ENCODE measurements around the gene CCDC181. TPM values are rescaled to one million over a fixed set of nuclear protein-coding genes. Genes with fewer than 3 reads are reported as not detected.

Gene CCDC181
- total RNA-seq, 1 donor, result 0.36 TPM

DNA sequence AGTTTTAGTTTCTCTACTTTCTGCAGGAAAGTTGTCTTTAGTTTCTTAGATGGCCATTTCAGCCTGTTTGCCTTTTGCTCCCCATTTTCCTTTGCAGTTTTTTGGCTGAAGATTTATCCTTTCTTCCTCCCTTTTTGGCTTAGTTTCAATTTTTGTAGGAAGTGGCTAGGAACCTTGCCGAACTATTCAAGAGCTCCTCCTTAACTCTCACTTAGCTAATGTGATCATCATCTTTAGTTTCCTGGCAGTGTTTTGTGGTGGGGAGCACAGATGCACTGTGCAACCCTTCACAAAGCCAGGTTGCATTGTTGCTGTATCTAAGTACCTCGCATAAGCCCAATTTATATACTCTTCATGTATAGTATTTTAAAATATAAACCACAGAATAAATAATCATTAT, 28.8 kb upstream of the CCDC181 start:
- no peak for DNase-seq (ENCODE audit: insufficient read length, low spot score, missing footprints)
- Histone ChIP-seq H3K27me3 (ENCODE audit: insufficient read depth, low read length) (no peaks in the 10 kb centered on the region), H4K20me1 (ENCODE audit: insufficient read depth, low read length) (no peaks in the 10 kb centered on the region), H2AFZ (ENCODE audit: low read length) (no peak overlapping the region), H3K4me1 (ENCODE audit: insufficient read depth, low read length) (peaks cover 4% of the 10 kb centered on the region), H3K79me2 (ENCODE audit: insufficient read depth, low read length) (no peaks in the 10 kb centered on the region), H3K36me3 (ENCODE audit: insufficient read depth, low read length) (no peaks in the 10 kb centered on the region), H3K4me3 (ENCODE audit: insufficient read depth, low read length) (no peak overlapping the region), H3K27ac (ENCODE audit: low read depth, low read length) (no peak overlapping the region), H3K4me2 (ENCODE audit: insufficient read depth, low read length) (no peak overlapping the region), H3K9me3 (ENCODE audit: low read depth, low read length) (no peaks in the 10 kb centered on the region)
- TF ChIP-seq, protein P1, sequence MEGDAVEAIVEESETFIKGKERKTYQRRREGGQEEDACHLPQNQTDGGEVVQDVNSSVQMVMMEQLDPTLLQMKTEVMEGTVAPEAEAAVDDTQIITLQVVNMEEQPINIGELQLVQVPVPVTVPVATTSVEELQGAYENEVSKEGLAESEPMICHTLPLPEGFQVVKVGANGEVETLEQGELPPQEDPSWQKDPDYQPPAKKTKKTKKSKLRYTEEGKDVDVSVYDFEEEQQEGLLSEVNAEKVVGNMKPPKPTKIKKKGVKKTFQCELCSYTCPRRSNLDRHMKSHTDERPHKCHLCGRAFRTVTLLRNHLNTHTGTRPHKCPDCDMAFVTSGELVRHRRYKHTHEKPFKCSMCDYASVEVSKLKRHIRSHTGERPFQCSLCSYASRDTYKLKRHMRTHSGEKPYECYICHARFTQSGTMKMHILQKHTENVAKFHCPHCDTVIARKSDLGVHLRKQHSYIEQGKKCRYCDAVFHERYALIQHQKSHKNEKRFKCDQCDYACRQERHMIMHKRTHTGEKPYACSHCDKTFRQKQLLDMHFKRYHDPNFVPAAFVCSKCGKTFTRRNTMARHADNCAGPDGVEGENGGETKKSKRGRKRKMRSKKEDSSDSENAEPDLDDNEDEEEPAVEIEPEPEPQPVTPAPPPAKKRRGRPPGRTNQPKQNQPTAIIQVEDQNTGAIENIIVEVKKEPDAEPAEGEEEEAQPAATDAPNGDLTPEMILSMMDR (IDR thresholded peaks at IDR 0.05; ENCODE audit: extremely low read depth, low read depth, low read length), result no peak

DNA sequence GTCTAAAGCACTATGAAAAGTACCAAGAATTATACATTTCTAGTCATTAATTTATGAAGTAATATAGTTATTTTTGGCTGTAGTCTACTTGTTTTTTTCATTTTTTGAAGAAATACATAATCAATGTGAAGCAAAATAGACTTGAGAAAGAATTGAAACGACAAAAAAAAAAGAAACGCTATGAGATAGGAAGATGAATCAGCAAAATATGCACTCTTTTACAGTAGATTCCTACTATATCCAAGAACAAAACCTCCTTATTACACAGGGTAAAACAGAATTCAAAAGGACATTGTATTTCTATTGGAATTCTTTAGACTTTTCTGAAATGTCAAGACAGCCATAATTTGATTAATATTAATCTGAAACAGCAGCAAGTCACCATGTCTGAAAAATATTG, 25.6 kb upstream of the CCDC181 start:
- TF ChIP-seq, protein P1 (IDR thresholded peaks at IDR 0.05; ENCODE audit: extremely low read depth, low read depth, low read length), result no peak
- Histone ChIP-seq H3K27ac (ENCODE audit: low read depth, low read length) (no peak overlapping the region), H4K20me1 (ENCODE audit: insufficient read depth, low read length) (no peaks in the 10 kb centered on the region), H3K4me1 (ENCODE audit: insufficient read depth, low read length) (no peaks in the 10 kb centered on the region), H3K4me3 (ENCODE audit: insufficient read depth, low read length) (no peak overlapping the region), H3K9me3 (ENCODE audit: low read depth, low read length) (no peaks in the 10 kb centered on the region), H3K4me2 (ENCODE audit: insufficient read depth, low read length) (no peak overlapping the region), H2AFZ (ENCODE audit: low read length) (no peak overlapping the region), H3K79me2 (ENCODE audit: insufficient read depth, low read length) (no peaks in the 10 kb centered on the region), H3K27me3 (ENCODE audit: insufficient read depth, low read length) (no peaks in the 10 kb centered on the region), H3K36me3 (ENCODE audit: insufficient read depth, low read length) (no peaks in the 10 kb centered on the region)
- no peak for DNase-seq (ENCODE audit: insufficient read length, low spot score, missing footprints)

DNA sequence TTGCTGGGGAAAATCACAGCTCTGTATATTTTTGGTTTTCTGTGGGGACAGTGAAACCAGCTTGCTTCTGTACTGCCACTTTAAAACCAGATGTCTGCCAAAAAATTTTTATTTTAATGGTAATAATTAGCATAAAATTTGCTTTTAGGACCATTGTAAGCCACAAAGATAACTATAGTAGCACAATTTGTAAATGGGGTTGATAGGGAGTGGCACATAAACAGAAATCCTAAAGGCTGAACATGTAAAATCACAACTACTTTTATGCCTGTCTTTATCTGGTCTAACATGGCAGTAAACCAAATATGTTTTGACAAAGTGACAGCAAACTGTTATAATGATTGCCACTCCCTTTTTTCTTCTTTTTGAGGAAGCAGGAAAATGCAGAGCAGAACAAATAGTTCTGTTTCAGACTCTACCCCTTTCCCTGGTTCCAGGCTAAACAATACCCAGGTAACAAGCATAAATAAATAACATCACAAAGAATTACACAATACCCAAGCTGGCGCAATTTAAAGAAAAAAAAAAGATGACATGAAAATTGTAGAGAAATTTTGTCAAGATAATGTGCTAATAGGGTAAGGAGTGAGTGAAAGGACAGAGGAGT, 24.0 kb upstream of the CCDC181 start:
- Histone ChIP-seq H3K4me2 (ENCODE audit: insufficient read depth, low read length) (no peak overlapping the region), H2AFZ (ENCODE audit: low read length) (no peak overlapping the region), H3K27ac (ENCODE audit: low read depth, low read length) (no peak overlapping the region), H3K9me3 (ENCODE audit: low read depth, low read length) (no peaks in the 10 kb centered on the region), H3K4me1 (ENCODE audit: insufficient read depth, low read length) (no peaks in the 10 kb centered on the region), H3K27me3 (ENCODE audit: insufficient read depth, low read length) (no peaks in the 10 kb centered on the region), H3K36me3 (ENCODE audit: insufficient read depth, low read length) (no peaks in the 10 kb centered on the region), H3K79me2 (ENCODE audit: insufficient read depth, low read length) (no peaks in the 10 kb centered on the region), H4K20me1 (ENCODE audit: insufficient read depth, low read length) (no peaks in the 10 kb centered on the region), H3K4me3 (ENCODE audit: insufficient read depth, low read length) (no peak overlapping the region)
- no peak for DNase-seq (ENCODE audit: insufficient read length, low spot score, missing footprints)
- TF ChIP-seq, protein P1 (IDR thresholded peaks at IDR 0.05; ENCODE audit: extremely low read depth, low read depth, low read length), result no peak

DNA sequence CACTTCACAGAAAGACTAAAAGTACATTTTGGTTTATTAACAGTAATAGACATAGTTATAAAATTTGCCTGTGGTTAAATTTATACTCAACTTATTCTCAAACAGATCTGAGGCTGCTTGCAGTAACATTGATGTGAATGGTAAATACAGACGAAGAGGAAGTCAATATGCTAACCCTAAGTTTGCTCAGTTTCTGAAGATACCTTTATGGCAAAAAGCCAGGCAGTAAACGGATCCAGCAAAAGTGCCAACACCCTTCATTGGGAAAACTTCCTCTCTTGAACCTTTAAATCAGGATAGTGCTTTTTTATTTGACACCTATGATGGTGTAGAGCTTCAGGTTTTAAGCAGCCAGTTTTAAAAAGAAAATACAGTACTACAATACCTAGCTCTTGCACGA, 16.6 kb upstream of the CCDC181 start:
- H3K36me3 ChIP-seq (ENCODE audit: insufficient read depth, low read length), result no peaks in the 10 kb centered on the region
- DNase-seq (ENCODE audit: insufficient read length, low spot score, missing footprints), result no peak
- H3K4me2 ChIP-seq (ENCODE audit: insufficient read depth, low read length), result no peak overlapping the region
- H3K79me2 ChIP-seq (ENCODE audit: insufficient read depth, low read length), result no peaks in the 10 kb centered on the region
- no peak overlapping the region for H3K27ac ChIP-seq (ENCODE audit: low read depth, low read length)
- no peaks in the 10 kb centered on the region for H3K27me3 ChIP-seq (ENCODE audit: insufficient read depth, low read length)
- TF ChIP-seq, protein P1 (IDR thresholded peaks at IDR 0.05; ENCODE audit: extremely low read depth, low read depth, low read length), result no peak
- no peaks in the 10 kb centered on the region for H4K20me1 ChIP-seq (ENCODE audit: insufficient read depth, low read length)
- no peak overlapping the region for H3K4me3 ChIP-seq (ENCODE audit: insufficient read depth, low read length)
- H3K9me3 ChIP-seq (ENCODE audit: low read depth, low read length), result no peaks in the 10 kb centered on the region
- no peak overlapping the region for H2AFZ ChIP-seq (ENCODE audit: low read length)
- H3K4me1 ChIP-seq (ENCODE audit: insufficient read depth, low read length), result no peaks in the 10 kb centered on the region
